Duodenal mucosa (tissue), 2 donors: ENCODE results near the gene TSGA10.

Experiments used
- H3K27ac ChIP-seq: one replicate; pipeline ENCODE4 v1.7.0; 2013; ENCODE audit warnings: low read depth, low read length
- H3K27me3 ChIP-seq, 2 donors: one replicate each; pipeline ENCODE4 v1.7.0; 2013; ENCODE audit warnings: low read length in 2 of 2, control low read depth in 1 of 2; ENCODE audit not compliant: insufficient read depth in 2 of 2, control insufficient read depth in 1 of 2
- H3K36me3 ChIP-seq, 2 donors: one replicate each; pipeline ENCODE4 v1.7.0; 2013; ENCODE audit warnings: low read length in 2 of 2, control low read depth in 1 of 2; ENCODE audit not compliant: insufficient read depth in 2 of 2, control insufficient read depth in 1 of 2
- H3K4me1 ChIP-seq, 2 donors: one replicate each; pipeline ENCODE4 v1.7.0; 2013; ENCODE audit warnings: low read length in 2 of 2, control low read depth in 1 of 2; ENCODE audit not compliant: insufficient read depth in 2 of 2, control insufficient read depth in 1 of 2
- H3K4me3 ChIP-seq, 2 donors: one replicate each; pipeline ENCODE4 v1.7.0; 2013; ENCODE audit warnings: low read length in 2 of 2, low read depth in 1 of 2
- H3K9ac ChIP-seq, 2 donors: one replicate each; pipeline ENCODE4 v1.7.0; 2013; ENCODE audit warnings: low read length in 2 of 2, low read depth in 1 of 2
- H3K9me3 ChIP-seq, 2 donors: one replicate each; pipeline ENCODE4 v1.7.0; 2013; ENCODE audit warnings: low read length in 2 of 2, control low read depth in 1 of 2; ENCODE audit not compliant: control insufficient read depth in 1 of 2

The TSGA10 gene

GRCh38 chr2:99112617-99113016 is 42.1 kb downstream of the TSGA10 start:
- Histone ChIP-seq H3K4me3 (no peak overlapping the region), H3K36me3 (no peaks in the 10 kb centered on the region), H3K27me3 (no peaks in the 10 kb centered on the region), H3K4me1 (no peaks in the 10 kb centered on the region), H3K27ac (no peak overlapping the region), H3K9ac (no peak overlapping the region), H3K9me3 (no peaks in the 10 kb centered on the region)

- no peak overlapping the region for H3K4me3 ChIP-seq
- no peak overlapping the region for H3K9ac ChIP-seq
- H3K27ac ChIP-seq, result no peak overlapping the region
- no peaks in the 10 kb centered on the region for H3K9me3 ChIP-seq
- H3K36me3 ChIP-seq, result no peaks in the 10 kb centered on the region
- no peaks in the 10 kb centered on the region for H3K4me1 ChIP-seq
- no peaks in the 10 kb centered on the region for H3K27me3 ChIP-seq
Measured at GRCh38 chr2:99111945-99112344, 42.8 kb downstream of the TSGA10 start.

GRCh38 chr2:99111236-99111635 is 43.5 kb downstream of the TSGA10 start:
- Histone ChIP-seq H3K27me3 (no peaks in the 10 kb centered on the region), H3K27ac (no peak overlapping the region), H3K4me3 (no peak overlapping the region), H3K9ac (no peak overlapping the region), H3K4me1 (no peaks in the 10 kb centered on the region), H3K36me3 (no peaks in the 10 kb centered on the region), H3K9me3 (no peaks in the 10 kb centered on the region)

GRCh38 chr2:99106913-99107312 is 47.8 kb downstream of the TSGA10 start:
- H3K4me1 ChIP-seq, result no peaks in the 10 kb centered on the region
- H3K9me3 ChIP-seq, result no peaks in the 10 kb centered on the region
- H3K27ac ChIP-seq, result no peak overlapping the region
- no peaks in the 10 kb centered on the region for H3K27me3 ChIP-seq
- H3K4me3 ChIP-seq, result no peak overlapping the region
- no peaks in the 10 kb centered on the region for H3K36me3 ChIP-seq
- no peak overlapping the region for H3K9ac ChIP-seq

- H3K36me3 ChIP-seq, result no peaks in the 10 kb centered on the region
- no peak overlapping the region for H3K27ac ChIP-seq
- no peaks in the 10 kb centered on the region for H3K27me3 ChIP-seq
- no peaks in the 10 kb centered on the region for H3K4me1 ChIP-seq
- H3K9me3 ChIP-seq, result no peaks in the 10 kb centered on the region
- no peak overlapping the region for H3K4me3 ChIP-seq
- H3K9ac ChIP-seq, result no peak overlapping the region
Measured at GRCh38 chr2:99104006-99104405, 50.7 kb downstream of the TSGA10 start.

- Histone ChIP-seq H3K4me3 (no peak overlapping the region), H3K4me1 (no peaks in the 10 kb centered on the region), H3K36me3 (no peaks in the 10 kb centered on the region), H3K9ac (no peak overlapping the region), H3K27me3 (no peaks in the 10 kb centered on the region), H3K27ac (no peak overlapping the region), H3K9me3 (no peaks in the 10 kb centered on the region)
Measured at GRCh38 chr2:99101697-99102096, 53.0 kb downstream of the TSGA10 start.

GRCh38 chr2:99096728-99097127 is 58.0 kb downstream of the TSGA10 start:
- H3K27me3 ChIP-seq, result no peaks in the 10 kb centered on the region
- peaks cover 0 to 5% of the 10 kb centered on the region in 2 donors for H3K9me3 ChIP-seq
- no peak overlapping the region for H3K4me3 ChIP-seq
- no peak overlapping the region for H3K27ac ChIP-seq
- H3K4me1 ChIP-seq, result no peaks in the 10 kb centered on the region
- H3K36me3 ChIP-seq, result no peaks in the 10 kb centered on the region
- H3K9ac ChIP-seq, result no peak overlapping the region

- Histone ChIP-seq H3K4me1 (no peaks in the 10 kb centered on the region), H3K27ac (no peak overlapping the region), H3K9me3 (no peaks in the 10 kb centered on the region), H3K9ac (no peak overlapping the region), H3K4me3 (no peak overlapping the region), H3K36me3 (no peaks in the 10 kb centered on the region), H3K27me3 (no peaks in the 10 kb centered on the region)
Measured at GRCh38 chr2:99088017-99088416, 66.7 kb downstream of the TSGA10 start.

- no peak overlapping the region for H3K4me3 ChIP-seq
- H3K27me3 ChIP-seq, result no peaks in the 10 kb centered on the region
- H3K36me3 ChIP-seq, result no peaks in the 10 kb centered on the region
- H3K27ac ChIP-seq, result no peak overlapping the region
- H3K9ac ChIP-seq, result no peak overlapping the region
- no peaks in the 10 kb centered on the region for H3K4me1 ChIP-seq
- H3K9me3 ChIP-seq, result no peaks in the 10 kb centered on the region
Measured at GRCh38 chr2:99086385-99086784, 68.4 kb downstream of the TSGA10 start.

- Histone ChIP-seq H3K27me3 (no peaks in the 10 kb centered on the region), H3K27ac (no peak overlapping the region), H3K4me3 (no peak overlapping the region), H3K9me3 (no peaks in the 10 kb centered on the region), H3K4me1 (no peaks in the 10 kb centered on the region), H3K9ac (no peak overlapping the region), H3K36me3 (no peaks in the 10 kb centered on the region)
Measured at GRCh38 chr2:99085421-99085820, 69.3 kb downstream of the TSGA10 start.

- H3K27ac ChIP-seq, result no peak overlapping the region
- no peaks in the 10 kb centered on the region for H3K4me1 ChIP-seq
- no peak overlapping the region for H3K4me3 ChIP-seq
- H3K36me3 ChIP-seq, result no peaks in the 10 kb centered on the region
- H3K9me3 ChIP-seq, result no peaks in the 10 kb centered on the region
- H3K9ac ChIP-seq, result no peak overlapping the region
- no peaks in the 10 kb centered on the region for H3K27me3 ChIP-seq
Measured at GRCh38 chr2:99084256-99084655, 70.5 kb downstream of the TSGA10 start.
